Gastrocnemius medialis (tissue), 4 donors: ENCODE measurements around the gene AGO3. TPM values are rescaled to one million over a fixed set of nuclear protein-coding genes. Genes with fewer than 3 reads are reported as not detected.

ENCODE experiments used
- ATAC-seq, 2 donors: fragments of 150-250 bp; one replicate each; pipeline ENCODE4 v1.9.1; 2016
- DNase-seq, 2 donors: peaks; one replicate each; pipeline ENCODE4 v3.0.0-alpha.2; 2019
- H3K27ac ChIP-seq, 4 donors: fragments of 200-600 bp; sonication (generic); 1 replicate in 1 of 4; 2 replicates in 3 of 4; pipeline ENCODE4 v1.5.1; 2016 to 2018; ENCODE audit warnings: mild to moderate bottlenecking in 2 of 4, moderate library complexity in 1 of 4
- H3K27me3 ChIP-seq, 3 donors: fragments of 200-600 bp; sonication (generic) in 2 of 3; 1 replicate in 1 of 3; 2 replicates in 2 of 3; pipeline versions ENCODE4 v1.5.1 to v1.6.0; 2016 to 2019; ENCODE audit warnings: mild to moderate bottlenecking in 1 of 3, moderate library complexity in 1 of 3
- H3K36me3 ChIP-seq, 2 donors: fragments of 200-600 bp; sonication (generic) in 1 of 2; one replicate each; pipeline ENCODE4 v1.5.1; 2017 to 2018
- H3K4me1 ChIP-seq, 2 donors: fragments of 200-600 bp; sonication (generic) in 1 of 2; one replicate each; pipeline ENCODE4 v1.5.1; 2016 to 2017; ENCODE audit warnings: mild to moderate bottlenecking in 2 of 2
- H3K4me3 ChIP-seq, 4 donors: fragments of 200-600 bp; sonication (generic) in 3 of 4; 1 replicate in 1 of 4; 2 replicates in 3 of 4; pipeline ENCODE4 v1.5.1; 2016 to 2019; ENCODE audit warnings: mild to moderate bottlenecking in 2 of 4
- H3K9me3 ChIP-seq, 3 donors: fragments of 200-600 bp; sonication (generic) in 2 of 3; 1 replicate in 1 of 3; 2 replicates in 2 of 3; pipeline ENCODE4 v1.5.1; 2016 to 2019
- CTCF ChIP-seq, 5 experiments: fragments of 450-650 bp in 3 of 5; fragments of 200-600 bp in 2 of 5; sonication (generic) in 2 of 5; IDR thresholded peaks in 4 of 5; conservative IDR thresholded peaks in 1 of 5; 1 replicate in 4 of 5; 2 replicates in 1 of 5; pipeline ENCODE4 v1.5.1; 2016 to 2019; ENCODE audit warnings: antibody characterized with exemption in 5 of 5, mild to moderate bottlenecking in 3 of 5, moderate library complexity in 3 of 5
- POLR2A ChIP-seq, 2 donors: fragments of 450-650 bp; IDR thresholded peaks; one replicate each; pipeline ENCODE4 v1.6.1; 2017; ENCODE audit warnings: antibody characterized with exemption in 2 of 2, mild to moderate bottlenecking in 2 of 2, moderate library complexity in 2 of 2
- in situ Hi-C, 4 donors: fragments of 200-750 bp; cut with MboI; loops; one replicate each; pipeline versions ENCODE4 v1.15.0 to v1.8.0; 2017; ENCODE audit warnings: low sequenced_read_pairs in 4 of 4
- intact Hi-C: fragments of 100-400 bp; cut with DNase I; formaldehyde crosslinking; loops from one replicate; pipeline ENCODE4 v1.15.1; 2023; ENCODE audit warnings: low total_unique reads
- total RNA-seq, 4 donors: library from RNA; depleted of rRNA; stranded (reverse); fragments of >200 nt; gene quantifications; one replicate each; pipeline versions ENCODE4 v1.1.0 to v1.2.3, GENCODE V29; 2016

AGO3 gene
- total RNA-seq, 4 donors from 2014 or later: 12.8 to 18.8 (median 13.6) TPM

DNA sequence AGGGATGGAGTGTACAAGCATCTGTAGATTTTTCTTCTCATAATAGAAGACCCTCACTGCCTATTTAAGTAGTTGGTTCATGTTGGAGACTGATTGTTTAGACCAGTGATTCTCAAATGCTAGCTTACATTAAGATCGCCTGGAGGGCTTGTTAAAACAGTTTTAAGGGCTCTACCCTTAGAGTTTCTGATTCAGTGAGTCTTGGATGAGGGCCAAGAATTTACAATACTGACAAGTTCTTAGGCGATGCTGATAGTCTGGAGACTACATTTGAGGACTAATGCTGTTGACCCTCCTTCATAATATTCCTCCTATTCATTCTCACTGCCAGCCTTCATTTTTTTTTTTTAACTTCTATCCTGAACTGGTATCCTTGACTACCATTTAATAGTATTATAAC lies 15.2 kb upstream of the AGO3 start:
- ATAC-seq (no peak), DNase-seq (no peak)
- TF ChIP-seq CTCF (IDR thresholded peaks at IDR 0.05 in 4 of 5, conservative IDR thresholded peaks at IDR 0.05 in 1 of 5): no peak
- no peak for TF ChIP-seq POLR2A (IDR thresholded peaks at IDR 0.05)
- Histone ChIP-seq H3K9me3 (no peaks in the 10 kb centered on the region), H3K27me3 (no peaks in the 10 kb centered on the region), H3K4me3 (no peak overlapping the region), H3K36me3 (peaks cover 0 to 84% of the 10 kb centered on the region in 2 donors), H3K4me1 (no peaks in the 10 kb centered on the region), H3K27ac (no peak overlapping the region)
- in situ Hi-C loops (no loop called here), intact Hi-C loops (no loop called here)

DNA sequence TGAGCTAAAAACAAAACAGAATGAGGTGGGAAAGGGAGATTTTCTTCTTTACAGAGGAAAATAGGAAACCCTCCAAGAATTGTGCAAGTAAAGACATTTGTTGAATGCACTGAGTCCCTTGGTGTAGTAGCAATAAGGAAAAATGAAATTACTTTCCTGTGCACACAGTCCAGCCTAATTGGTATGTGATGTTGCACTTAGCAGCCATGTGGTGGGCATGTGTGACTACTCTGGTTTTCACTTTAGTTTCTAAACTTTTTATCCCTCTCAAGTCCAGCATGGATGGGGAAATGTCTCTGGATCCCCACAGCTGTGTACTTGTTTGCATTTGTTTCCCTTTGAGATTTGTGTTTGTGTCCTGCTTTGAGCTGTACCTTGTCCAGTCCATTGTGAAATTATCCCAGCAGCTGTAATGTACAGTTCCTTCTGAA lies 7.1 kb upstream of the AGO3 start:
- DNase-seq (no peak), ATAC-seq (peak; percentile 43 to 65)
- H3K27ac ChIP-seq: no peak overlapping the region
- H3K36me3 ChIP-seq: peaks cover 0 to 19% of the 10 kb centered on the region in 2 donors
- H3K27me3 ChIP-seq: no peaks in the 10 kb centered on the region
- TF ChIP-seq POLR2A (IDR thresholded peaks at IDR 0.05) (no peak), CTCF (IDR thresholded peaks at IDR 0.05 in 4 of 5, conservative IDR thresholded peaks at IDR 0.05 in 1 of 5) (no peak)
- in situ Hi-C loops: no loop called here
- no peaks in the 10 kb centered on the region for H3K9me3 ChIP-seq
- H3K4me1 ChIP-seq: no peaks in the 10 kb centered on the region
- intact Hi-C loops: no loop called here
- H3K4me3 ChIP-seq: no peak overlapping the region

- TF ChIP-seq CTCF (IDR thresholded peaks at IDR 0.05 in 4 of 5, conservative IDR thresholded peaks at IDR 0.05 in 1 of 5) (no peak), POLR2A (IDR thresholded peaks at IDR 0.05) (no peak)
- Histone ChIP-seq H3K4me1 (peaks cover under 1 to 3% of the 10 kb centered on the region in 2 donors), H3K4me3 (no peak overlapping the region), H3K27ac (no peak overlapping the region), H3K27me3 (no peaks in the 10 kb centered on the region), H3K36me3 (peaks cover 0 to 9% of the 10 kb centered on the region in 2 donors), H3K9me3 (no peaks in the 10 kb centered on the region)
- no peak for DNase-seq
- in situ Hi-C loops: no loop called here
- no peak for ATAC-seq
- intact Hi-C loops: no loop called here
These were observed 6.1 kb upstream of the AGO3 start for GRCh38 chr1:35924838-35925237.

- intact Hi-C loops (no loop called here), in situ Hi-C loops (no loop called here)
- H3K27ac ChIP-seq: no peak overlapping the region
These were observed 5.2 kb upstream of the AGO3 start for GRCh38 chr1:35925741-35926140.

More at GRCh38 chr1:35925741-35926140, 5.2 kb upstream of the AGO3 start:
- Histone ChIP-seq H3K9me3 (no peaks in the 10 kb centered on the region), H3K36me3 (no peaks in the 10 kb centered on the region), H3K4me3 (no peak overlapping the region), H3K27me3 (no peaks in the 10 kb centered on the region), H3K4me1 (peaks cover 6% of the 10 kb centered on the region in 2 donors)
- DNase-seq (no peak), ATAC-seq (no peak)
- TF ChIP-seq CTCF (IDR thresholded peaks at IDR 0.05 in 4 of 5, conservative IDR thresholded peaks at IDR 0.05 in 1 of 5) (no peak), POLR2A (IDR thresholded peaks at IDR 0.05) (no peak)
